ENCODE data around the gene SHISA8. TPM values are rescaled to one million over a fixed set of nuclear protein-coding genes. Genes with fewer than 3 reads are reported as not detected.
A peak's percentile ranks its signal among the peaks of the same experiment; 100 is the strongest.

The SHISA8 gene
- total and polyA plus RNA-seq, 2 of the 13 experiments (the other 11 are each of a cell fraction or from before 2014, with no cell fraction given) = not detected

DNA sequence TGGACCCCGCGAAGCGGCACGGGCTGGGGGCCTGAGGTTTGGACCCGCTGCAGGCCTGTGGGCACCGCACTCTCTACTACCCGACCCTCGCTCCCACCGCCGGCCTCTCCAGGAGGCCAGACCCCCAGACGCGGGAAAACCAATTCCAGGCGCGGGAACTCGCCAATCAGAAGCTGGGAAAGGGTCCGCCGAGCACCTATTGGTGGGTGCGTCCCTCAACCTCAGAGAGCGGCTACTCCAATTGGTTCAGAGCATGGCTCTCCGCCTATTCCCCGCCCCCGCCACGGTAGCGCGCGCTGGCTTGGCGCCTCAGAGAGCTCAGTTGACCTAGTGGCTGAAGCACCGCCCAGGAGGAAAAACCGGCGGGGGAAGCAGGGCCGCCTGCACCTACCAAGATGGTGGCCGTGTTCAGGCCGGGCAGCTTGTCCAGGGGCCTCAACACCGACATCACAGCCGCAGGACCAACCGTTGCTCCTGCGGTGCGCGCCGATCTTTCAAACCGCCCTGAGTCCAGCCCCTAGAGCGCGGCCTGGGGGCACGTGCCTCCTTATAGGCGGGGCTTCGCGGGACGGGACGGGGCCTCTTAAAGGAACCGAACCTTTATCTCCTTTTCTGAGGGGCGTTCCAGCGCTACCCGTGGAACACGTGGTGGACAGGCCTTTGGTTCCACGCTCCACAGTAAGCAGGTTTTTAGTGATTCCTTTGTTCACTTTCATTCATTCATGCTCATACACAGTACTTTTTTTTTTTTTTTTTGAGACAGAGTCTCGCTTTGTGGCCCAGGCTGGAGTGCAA, 32.0 kb upstream of the SHISA8 start, which contains the start of gene CENPM (continued):
- peak; percentile 53; the same call in 1 of the 2 replicates for TF ChIP-seq PAXIP1 (CRISPR knock-in tag; conservative IDR thresholded peaks at IDR 0.05)
- TF ChIP-seq RFXANK (CRISPR knock-in tag; IDR thresholded peaks at IDR 0.05) = no peak; the same call in 1 of the 2 replicates
- TF ChIP-seq ZNF296 (CRISPR knock-in tag; conservative IDR thresholded peaks at IDR 0.05) = no peak
- no peak for TF ChIP-seq MAFK (conservative IDR thresholded peaks at IDR 0.05 in 1 of 2, IDR thresholded peaks at IDR 0.05 in 1 of 2; ENCODE audit: low read length in 2 of 2)
- no peak for TF ChIP-seq ZNF441 (CRISPR knock-in tag; IDR thresholded peaks at IDR 0.05; ENCODE audit: borderline replicate concordance)
- TF ChIP-seq ZMAT3 (CRISPR knock-in tag; conservative IDR thresholded peaks at IDR 0.05) = no peak; the same call in 1 of the 2 replicates
- peak; percentile 69; the same call in 1 of the 2 replicates for TF ChIP-seq ZNF572 (CRISPR knock-in tag; IDR thresholded peaks at IDR 0.05)
- TF ChIP-seq ZSCAN20 (CRISPR knock-in tag; IDR thresholded peaks at IDR 0.05; ENCODE audit: borderline replicate concordance) = peak; percentile 92
- no peak; the same call in 1 of the 2 replicates for TF ChIP-seq TBX3 (IDR thresholded peaks at IDR 0.05; ENCODE audit: borderline replicate concordance)
- TF ChIP-seq ZNF234 (CRISPR knock-in tag; conservative IDR thresholded peaks at IDR 0.05) = peak; percentile 56
- TF ChIP-seq, protein P1, sequence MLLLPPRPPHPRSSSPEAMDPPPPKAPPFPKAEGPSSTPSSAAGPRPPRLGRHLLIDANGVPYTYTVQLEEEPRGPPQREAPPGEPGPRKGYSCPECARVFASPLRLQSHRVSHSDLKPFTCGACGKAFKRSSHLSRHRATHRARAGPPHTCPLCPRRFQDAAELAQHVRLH (CRISPR knock-in tag; IDR thresholded peaks at IDR 0.05; ENCODE audit: borderline replicate concordance, low read depth) = peak; percentile 50; the same call in 1 of the 2 replicates
- TF ChIP-seq HHEX (CRISPR knock-in tag; IDR thresholded peaks at IDR 0.05) = no peak
- TF ChIP-seq PRPF4 (IDR thresholded peaks at IDR 0.05; ENCODE audit: low read depth, low read length, poor library complexity, severe bottlenecking) = no peak
- peak; percentile 59; the same call in 1 of the 2 replicates for TF ChIP-seq HOXD1 (CRISPR knock-in tag; IDR thresholded peaks at IDR 0.05)
- TF ChIP-seq U2AF2 (IDR thresholded peaks at IDR 0.05; ENCODE audit: low read depth, low read length) = no peak
- peak; percentile 74 for TF ChIP-seq ASH2L (IDR thresholded peaks at IDR 0.05; ENCODE audit: insufficient read length, low read depth, low read length)
- TF ChIP-seq ZNF253 (CRISPR knock-in tag; IDR thresholded peaks at IDR 0.05; ENCODE audit: borderline replicate concordance) = peak; percentile 92; the same call in 1 of the 2 replicates
- TF ChIP-seq PHF21A (CRISPR knock-in tag; IDR thresholded peaks at IDR 0.05) = peak; percentile 32; the same call in 1 of the 2 replicates
- no peak for TF ChIP-seq IKZF1 (IDR thresholded peaks at IDR 0.05)
- 0 out of 2 replicates have a peak, but pooled peaks have one; percentile 48 for TF ChIP-seq ZBTB46 (CRISPR knock-in tag; IDR thresholded peaks at IDR 0.05; ENCODE audit: borderline replicate concordance)
- TF ChIP-seq YY1 (IDR thresholded peaks at IDR 0.05; ENCODE audit: insufficient read depth, insufficient replicate concordance, low read depth, low read length) = peak; percentile 87
- peak; percentile 92 for TF ChIP-seq BHLHE40 (IDR thresholded peaks at IDR 0.05; ENCODE audit: low read length)
- peak; percentile 59; the same call in 1 of the 2 replicates for TF ChIP-seq MLX (CRISPR knock-in tag; IDR thresholded peaks at IDR 0.05)
- no peak for TF ChIP-seq PPARG (CRISPR knock-in tag; conservative IDR thresholded peaks at IDR 0.05)
- peak; percentile 30; the same call in 1 of the 2 replicates for TF ChIP-seq MEIS2 (CRISPR knock-in tag; IDR thresholded peaks at IDR 0.05)

Data from HepG2 (cell line).